OCI-LY3 (cell line): ENCODE results near the gene MCTP2.

ENCODE experiments used
- EZH2phosphoT487 ChIP-seq: fragments of 200-600 bp; shearing (Covaris generic); IDR thresholded peaks from 2 replicates; pipeline ENCODE4 v1.6.1; 2018; ENCODE audit warnings: antibody characterized with exemption, mixed run types, low read depth
- TF ChIP-seq, protein P1 (sequence below): fragments of 200-600, 300-600 bp; sonication (generic); IDR thresholded peaks from 2 replicates; pipeline ENCODE4 v1.5.1; 2014; ENCODE audit warnings: antibody characterized with exemption, low read length, low read depth

DNA sequence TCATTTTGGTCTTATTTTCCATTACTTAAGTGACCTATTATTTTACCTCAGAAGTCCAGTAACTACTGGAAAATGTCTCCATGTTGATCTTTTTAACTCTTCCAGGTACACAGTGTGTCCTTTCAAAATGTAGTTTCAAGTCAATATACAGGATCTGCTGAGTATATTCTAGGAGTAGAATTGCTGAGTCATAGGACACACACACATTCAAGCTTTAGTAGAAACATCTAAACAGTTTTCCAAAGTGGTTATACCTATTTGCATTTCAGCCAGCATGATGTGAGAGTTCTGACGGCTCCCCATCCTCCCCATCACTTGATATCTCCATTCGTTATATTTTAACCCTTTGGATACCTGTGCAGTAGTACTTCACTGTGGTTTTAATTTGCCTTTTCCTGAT lies 271.9 kb downstream of the MCTP2 start:
- TF ChIP-seq, protein P1, sequence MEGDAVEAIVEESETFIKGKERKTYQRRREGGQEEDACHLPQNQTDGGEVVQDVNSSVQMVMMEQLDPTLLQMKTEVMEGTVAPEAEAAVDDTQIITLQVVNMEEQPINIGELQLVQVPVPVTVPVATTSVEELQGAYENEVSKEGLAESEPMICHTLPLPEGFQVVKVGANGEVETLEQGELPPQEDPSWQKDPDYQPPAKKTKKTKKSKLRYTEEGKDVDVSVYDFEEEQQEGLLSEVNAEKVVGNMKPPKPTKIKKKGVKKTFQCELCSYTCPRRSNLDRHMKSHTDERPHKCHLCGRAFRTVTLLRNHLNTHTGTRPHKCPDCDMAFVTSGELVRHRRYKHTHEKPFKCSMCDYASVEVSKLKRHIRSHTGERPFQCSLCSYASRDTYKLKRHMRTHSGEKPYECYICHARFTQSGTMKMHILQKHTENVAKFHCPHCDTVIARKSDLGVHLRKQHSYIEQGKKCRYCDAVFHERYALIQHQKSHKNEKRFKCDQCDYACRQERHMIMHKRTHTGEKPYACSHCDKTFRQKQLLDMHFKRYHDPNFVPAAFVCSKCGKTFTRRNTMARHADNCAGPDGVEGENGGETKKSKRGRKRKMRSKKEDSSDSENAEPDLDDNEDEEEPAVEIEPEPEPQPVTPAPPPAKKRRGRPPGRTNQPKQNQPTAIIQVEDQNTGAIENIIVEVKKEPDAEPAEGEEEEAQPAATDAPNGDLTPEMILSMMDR: no peak
- no peak for TF ChIP-seq EZH2phosphoT487
